ENCODE measurements around the gene VOPP1. TPM values are rescaled to one million over a fixed set of nuclear protein-coding genes. Genes with fewer than 3 reads are reported as not detected.

VOPP1 gene
- total RNA-seq, 4 donors from 2014 or later, result 15.1 to 29.8 (median 22.9) TPM

DNA sequence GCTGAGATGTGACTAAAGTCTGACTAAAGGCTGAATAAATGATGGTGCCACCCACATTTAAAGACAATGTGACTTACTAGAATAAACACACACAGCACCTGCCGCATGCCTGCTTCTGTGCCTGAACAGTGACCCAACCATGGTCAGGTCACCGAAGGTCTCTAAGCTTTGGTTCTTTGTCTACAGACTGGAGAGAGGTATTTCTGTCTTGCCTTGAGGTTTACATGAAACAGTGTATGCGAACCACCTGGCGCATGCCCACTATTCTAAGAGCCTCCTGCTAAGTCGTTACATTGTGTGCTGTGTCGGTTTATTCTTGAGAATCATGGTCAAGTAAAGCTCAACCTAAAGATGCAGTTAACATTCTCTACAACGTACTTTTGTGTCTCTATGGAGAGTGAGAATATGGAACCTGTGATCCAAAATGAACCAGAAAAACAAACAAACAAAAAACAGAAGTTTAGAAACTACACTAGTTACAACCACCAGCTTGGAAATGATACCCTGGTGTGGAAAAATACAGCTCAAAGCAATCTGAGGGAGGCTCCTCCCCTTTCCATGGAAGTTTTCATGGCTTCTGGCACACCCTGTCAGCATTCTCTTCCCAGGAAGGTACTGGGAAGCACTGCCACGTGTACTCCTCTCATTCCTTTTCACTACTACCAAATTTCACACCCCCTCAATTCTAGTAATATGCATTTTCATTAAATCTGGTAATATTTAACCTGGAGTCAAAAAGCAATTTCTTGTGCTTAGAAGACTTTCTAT, 40.0 kb downstream of the VOPP1 start:
- DNase-seq (ENCODE audit: low spot score in 2 of 2), result no peak
- TF ChIP-seq, protein P1, sequence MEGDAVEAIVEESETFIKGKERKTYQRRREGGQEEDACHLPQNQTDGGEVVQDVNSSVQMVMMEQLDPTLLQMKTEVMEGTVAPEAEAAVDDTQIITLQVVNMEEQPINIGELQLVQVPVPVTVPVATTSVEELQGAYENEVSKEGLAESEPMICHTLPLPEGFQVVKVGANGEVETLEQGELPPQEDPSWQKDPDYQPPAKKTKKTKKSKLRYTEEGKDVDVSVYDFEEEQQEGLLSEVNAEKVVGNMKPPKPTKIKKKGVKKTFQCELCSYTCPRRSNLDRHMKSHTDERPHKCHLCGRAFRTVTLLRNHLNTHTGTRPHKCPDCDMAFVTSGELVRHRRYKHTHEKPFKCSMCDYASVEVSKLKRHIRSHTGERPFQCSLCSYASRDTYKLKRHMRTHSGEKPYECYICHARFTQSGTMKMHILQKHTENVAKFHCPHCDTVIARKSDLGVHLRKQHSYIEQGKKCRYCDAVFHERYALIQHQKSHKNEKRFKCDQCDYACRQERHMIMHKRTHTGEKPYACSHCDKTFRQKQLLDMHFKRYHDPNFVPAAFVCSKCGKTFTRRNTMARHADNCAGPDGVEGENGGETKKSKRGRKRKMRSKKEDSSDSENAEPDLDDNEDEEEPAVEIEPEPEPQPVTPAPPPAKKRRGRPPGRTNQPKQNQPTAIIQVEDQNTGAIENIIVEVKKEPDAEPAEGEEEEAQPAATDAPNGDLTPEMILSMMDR (IDR thresholded peaks at IDR 0.05), result no peak
- TF ChIP-seq POLR2A (IDR thresholded peaks at IDR 0.05), result no peak
- no peak overlapping the region for H3K4me3 ChIP-seq (ENCODE audit: low read depth, poor library complexity, severe bottlenecking)
- intact Hi-C loops (cut with DNase I; ENCODE audit: low total_unique reads), result no loop called here
- 83 to 84% methylated on average over 8 of the region's 8 CpGs for WGBS, 2 donors

DNA sequence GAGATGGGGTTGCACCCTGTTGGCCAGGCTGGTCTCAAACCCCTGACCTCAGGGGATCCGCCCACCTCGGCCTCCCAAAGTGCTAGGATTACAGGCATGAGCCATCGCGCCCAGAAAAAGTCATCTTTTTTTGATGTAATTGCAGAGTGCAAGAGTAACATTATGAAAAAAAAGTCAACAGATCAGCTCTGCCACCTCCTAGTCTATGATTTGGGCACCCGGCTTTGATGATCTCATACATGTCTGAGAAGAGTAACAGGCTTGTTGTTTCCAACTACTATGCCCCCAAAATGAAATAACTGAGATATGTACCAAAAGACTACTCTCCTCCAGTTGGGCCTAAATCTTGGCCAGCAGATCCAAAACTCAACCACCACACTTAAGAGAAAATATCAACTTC, 40.8 kb downstream of the VOPP1 start:
- TF ChIP-seq POLR2A (IDR thresholded peaks at IDR 0.05), result no peak
- TF ChIP-seq, protein P1 (IDR thresholded peaks at IDR 0.05), result no peak
- whole genome bisulfite sequencing, 2 donors, result 97 to 98% methylated on average over 5 of the region's 5 CpGs
- no peak overlapping the region for H3K4me3 ChIP-seq (ENCODE audit: low read depth, poor library complexity, severe bottlenecking)
- intact Hi-C loops (cut with DNase I; ENCODE audit: low total_unique reads), result no loop called here
- no peak for DNase-seq (ENCODE audit: low spot score in 2 of 2)

DNA sequence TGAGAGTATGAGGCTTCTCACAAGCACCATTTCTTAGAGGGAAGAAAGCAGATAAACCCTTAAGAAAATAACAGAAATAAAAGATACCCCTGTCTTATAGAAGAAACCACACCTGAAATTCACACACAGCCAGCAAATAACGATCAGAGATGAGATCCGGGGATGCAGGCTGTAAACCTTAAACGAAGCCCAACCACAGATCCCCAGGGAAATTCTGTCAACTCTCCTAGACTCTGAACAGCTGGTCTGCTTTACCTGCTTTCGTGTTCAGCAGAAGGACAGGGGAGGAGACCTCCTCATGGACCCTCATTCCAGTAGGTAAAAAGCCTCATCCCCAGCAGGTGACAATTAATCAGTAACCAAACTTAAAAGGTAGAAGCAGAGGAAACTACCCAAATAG, 45.0 kb downstream of the VOPP1 start:
- H3K4me3 ChIP-seq (ENCODE audit: low read depth, poor library complexity, severe bottlenecking), result no peak overlapping the region
- intact Hi-C loops (cut with DNase I; ENCODE audit: low total_unique reads), result no loop called here
- 63 to 74% methylated on average over 4 of the region's 4 CpGs for WGBS, 2 donors
- TF ChIP-seq, protein P1 (IDR thresholded peaks at IDR 0.05), result no peak
- TF ChIP-seq POLR2A (IDR thresholded peaks at IDR 0.05), result no peak
- no peak for DNase-seq (ENCODE audit: low spot score in 2 of 2)

DNA sequence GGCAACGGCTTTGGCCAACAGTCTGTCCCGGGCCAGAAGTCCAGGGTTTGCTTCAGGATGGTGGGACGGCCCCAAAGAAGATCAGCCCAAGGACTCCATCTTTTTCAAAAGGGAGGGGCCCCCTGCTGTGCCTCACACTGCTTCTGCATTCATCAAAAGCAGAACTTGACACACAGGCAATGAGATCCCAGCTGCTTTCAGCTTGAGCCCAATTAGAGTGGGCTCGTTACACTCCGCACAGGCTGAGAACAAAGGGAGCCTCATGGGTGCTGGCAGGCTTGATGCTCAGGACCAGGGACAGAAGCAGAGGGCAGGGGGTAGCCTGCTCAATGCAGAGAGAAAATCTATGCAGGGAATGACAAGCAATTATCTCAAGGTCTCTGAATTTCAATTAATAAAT, 45.5 kb downstream of the VOPP1 start:
- intact Hi-C loops (cut with DNase I; ENCODE audit: low total_unique reads), result no loop called here
- 81 to 90% methylated on average over 5 of the region's 5 CpGs for WGBS, 2 donors
- no peak overlapping the region for H3K4me3 ChIP-seq (ENCODE audit: low read depth, poor library complexity, severe bottlenecking)
- DNase-seq (ENCODE audit: low spot score in 2 of 2), result no peak
- TF ChIP-seq POLR2A (IDR thresholded peaks at IDR 0.05), result no peak
- TF ChIP-seq, protein P1 (IDR thresholded peaks at IDR 0.05), result no peak

DNA sequence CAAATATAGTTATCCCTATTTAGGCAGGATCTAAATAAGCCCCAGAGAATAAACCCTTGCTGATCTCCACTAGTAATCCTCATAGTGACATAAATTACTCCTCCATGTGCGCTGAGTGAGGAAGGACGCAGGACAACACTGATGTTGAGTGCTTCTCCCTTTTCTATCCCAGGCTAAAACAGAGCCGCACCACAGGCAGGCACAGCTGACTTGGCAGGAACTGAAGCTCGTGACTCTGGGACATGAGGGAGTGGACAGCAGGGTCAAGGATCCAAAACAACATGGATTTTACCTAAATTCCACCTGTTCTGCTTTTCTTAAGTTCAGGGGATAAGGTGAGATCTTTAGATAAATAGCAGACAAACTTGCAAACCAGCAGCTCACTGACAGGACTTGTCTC, 46.0 kb downstream of the VOPP1 start:
- DNase-seq (ENCODE audit: low spot score in 2 of 2), result no peak
- TF ChIP-seq, protein P1 (IDR thresholded peaks at IDR 0.05), result no peak
- TF ChIP-seq POLR2A (IDR thresholded peaks at IDR 0.05), result no peak
- intact Hi-C loops (cut with DNase I; ENCODE audit: low total_unique reads), result no loop called here
- WGBS, 2 donors, result 86 to 92% methylated on average over 4 of the region's 4 CpGs
- H3K4me3 ChIP-seq (ENCODE audit: low read depth, poor library complexity, severe bottlenecking), result no peak overlapping the region
